Lung (tissue), 12 donors: ENCODE results near the gene BMPER. TPM values are rescaled to one million over a fixed set of nuclear protein-coding genes. Genes with fewer than 3 reads are reported as not detected.

Experiments used
- ATAC-seq: fragments of 200-7000 bp; cut with Tn5 transposase; one replicate; pipeline ENCODE4 v1.9.1; 2020; ENCODE audit warnings: moderate number of reproducible peaks; ENCODE audit not compliant: insufficient read depth, low FRiP score
- DNase-seq, 3 donors: peaks; one replicate each; pipeline ENCODE4 v3.0.0-alpha.2; 2013 to 2017
- H3K27ac ChIP-seq, 2 donors: one replicate each; pipeline ENCODE4 v1.5.1; 2013; ENCODE audit warnings: mild to moderate bottlenecking in 2 of 2, moderate library complexity in 2 of 2, control low read depth in 1 of 2, inconsistent platforms in 1 of 2, low read depth in 1 of 2, low read length in 1 of 2
- H3K27me3 ChIP-seq, 3 donors: one replicate each; pipeline ENCODE4 v1.5.1; 2013; ENCODE audit warnings: low read length in 2 of 3; ENCODE audit not compliant: control insufficient read depth in 3 of 3, insufficient read depth in 3 of 3
- H3K36me3 ChIP-seq, 4 donors: one replicate each; pipeline ENCODE4 v1.5.1; 2013; ENCODE audit warnings: low read length in 4 of 4, mild to moderate bottlenecking in 1 of 4, moderate library complexity in 1 of 4; ENCODE audit not compliant: control insufficient read depth in 4 of 4, insufficient read depth in 4 of 4
- H3K4me1 ChIP-seq, 5 donors: one replicate each; pipeline ENCODE4 v1.5.1; 2013; ENCODE audit warnings: low read length in 5 of 5, mild to moderate bottlenecking in 2 of 5, moderate library complexity in 1 of 5; ENCODE audit not compliant: control insufficient read depth in 5 of 5, insufficient read depth in 5 of 5
- H3K4me3 ChIP-seq: one replicate; pipeline ENCODE4 v1.5.1; 2013; ENCODE audit warnings: mild to moderate bottlenecking, control low read depth, moderate library complexity
- H3K9ac ChIP-seq, 2 donors: one replicate each; pipeline ENCODE4 v1.5.1; 2013; ENCODE audit warnings: low read length in 2 of 2, control low read depth in 1 of 2; ENCODE audit not compliant: insufficient read depth in 1 of 2
- H3K9me3 ChIP-seq, 4 donors: one replicate each; pipeline ENCODE4 v1.5.1; 2013; ENCODE audit warnings: low read length in 3 of 4, mild to moderate bottlenecking in 1 of 4, moderate library complexity in 1 of 4; ENCODE audit not compliant: control insufficient read depth in 4 of 4, insufficient read depth in 3 of 4
- WGBS, 2 donors: extraction: QIAGEN DNeasy Blood & Tissue Kit; methylation state at CpG; one replicate each; pipeline ENCODE4 v1.1.7; 2013; 5-methylcytosine and 5-hydroxymethylcytosine counted together
- polyA plus RNA-seq, 2 donors: library from polyadenylated mRNA; stranded (reverse); fragments of 200-250 nt; gene quantifications; one replicate each; pipeline ENCODE4 v1.2.1, GENCODE V29; 2013
- total RNA-seq, 2 donors: library from RNA; depleted of rRNA in 1 of 2; stranded (reverse); fragments of >200 nt in 1 of 2; gene quantifications; one replicate each; pipeline ENCODE4 v1.2.1, GENCODE V29; 2014 to 2021
- TF ChIP-seq, protein P1 (sequence below): IDR thresholded peaks from 2 replicates; pipeline ENCODE4 v1.5.1; 2012; ENCODE audit warnings: mild to moderate bottlenecking; ENCODE audit errors: control extremely low read depth, extremely low read depth
- donor health status: control.
- donor health status: control.
- donor health status: Bipolar disorder and iron deficiency.
- donor health status: healthy.
- donor health status: DM: yes; HTN: yes; CAD: no.

The BMPER gene
- total and polyA plus RNA-seq, 4 donors, result 3.7 to 51.0 (median 9.0) TPM

GRCh38 chr7:33986951-33987947 lies 81.9 kb downstream of the BMPER start:
- Histone ChIP-seq H3K4me3 (no peak overlapping the region), H3K27ac (peak overlapping the region in 1 of 2 donors; percentile 51), H3K4me1 (no peaks in the 10 kb centered on the region), H3K9ac (no peak overlapping the region), H3K36me3 (peaks cover 0 to 17% (median 2%) of the 10 kb centered on the region in 4 donors), H3K9me3 (no peaks in the 10 kb centered on the region), H3K27me3 (no peaks in the 10 kb centered on the region)
- WGBS, 2 donors, result 63 to 84% methylated on average over 9 of the region's 9 CpGs
- DNase-seq, result no peak
- TF ChIP-seq, protein P1, sequence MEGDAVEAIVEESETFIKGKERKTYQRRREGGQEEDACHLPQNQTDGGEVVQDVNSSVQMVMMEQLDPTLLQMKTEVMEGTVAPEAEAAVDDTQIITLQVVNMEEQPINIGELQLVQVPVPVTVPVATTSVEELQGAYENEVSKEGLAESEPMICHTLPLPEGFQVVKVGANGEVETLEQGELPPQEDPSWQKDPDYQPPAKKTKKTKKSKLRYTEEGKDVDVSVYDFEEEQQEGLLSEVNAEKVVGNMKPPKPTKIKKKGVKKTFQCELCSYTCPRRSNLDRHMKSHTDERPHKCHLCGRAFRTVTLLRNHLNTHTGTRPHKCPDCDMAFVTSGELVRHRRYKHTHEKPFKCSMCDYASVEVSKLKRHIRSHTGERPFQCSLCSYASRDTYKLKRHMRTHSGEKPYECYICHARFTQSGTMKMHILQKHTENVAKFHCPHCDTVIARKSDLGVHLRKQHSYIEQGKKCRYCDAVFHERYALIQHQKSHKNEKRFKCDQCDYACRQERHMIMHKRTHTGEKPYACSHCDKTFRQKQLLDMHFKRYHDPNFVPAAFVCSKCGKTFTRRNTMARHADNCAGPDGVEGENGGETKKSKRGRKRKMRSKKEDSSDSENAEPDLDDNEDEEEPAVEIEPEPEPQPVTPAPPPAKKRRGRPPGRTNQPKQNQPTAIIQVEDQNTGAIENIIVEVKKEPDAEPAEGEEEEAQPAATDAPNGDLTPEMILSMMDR, result no peak
- peak; percentile 88 for ATAC-seq

DNA sequence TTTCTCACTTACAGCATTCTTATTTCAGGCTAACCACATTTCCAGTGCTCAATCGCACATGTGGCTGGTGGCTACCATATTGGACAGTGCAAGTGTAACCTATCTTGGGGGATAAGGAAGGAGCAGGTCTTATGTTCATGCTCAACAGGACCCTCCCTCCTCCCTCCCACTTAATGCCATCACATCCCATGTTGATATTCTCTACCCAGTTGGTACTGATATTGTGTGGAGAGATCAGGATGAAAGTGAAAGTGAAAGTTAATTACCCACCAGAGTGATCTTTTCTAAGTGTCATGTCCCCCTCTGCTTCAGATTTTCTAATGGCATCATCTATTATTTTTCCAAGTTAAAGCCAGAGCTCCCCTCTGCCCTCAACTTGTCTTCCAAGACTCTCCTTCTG lies 91.6 kb downstream of the BMPER start:
- Histone ChIP-seq H3K4me1 (no peaks in the 10 kb centered on the region), H3K36me3 (peaks cover 0 to 7% (median 2%) of the 10 kb centered on the region in 4 donors)
- ATAC-seq, result no peak

GRCh38 chr7:33998476-33998875 lies 93.1 kb downstream of the BMPER start:
- no peak for ATAC-seq
- TF ChIP-seq, protein P1, result no peak
- no peak overlapping the region for H3K4me3 ChIP-seq

More for the DNA sequence above, 91.6 kb downstream of the BMPER start:
- Histone ChIP-seq H3K9me3 (no peaks in the 10 kb centered on the region), H3K27me3 (no peaks in the 10 kb centered on the region), H3K4me3 (no peak overlapping the region), H3K27ac (no peak overlapping the region), H3K9ac (no peak overlapping the region)
- 88 to 92% methylated on average over 1 of the region's 1 CpG for WGBS, 2 donors
- TF ChIP-seq, protein P1, result no peak
- no peak for DNase-seq

More at GRCh38 chr7:33998476-33998875, 93.1 kb downstream of the BMPER start:
- 70 to 88% methylated on average over 6 of the region's 6 CpGs for WGBS, 2 donors
- H3K9me3 ChIP-seq, result no peaks in the 10 kb centered on the region
- DNase-seq, result no peak
- H3K4me1 ChIP-seq, result no peaks in the 10 kb centered on the region
- peaks cover 0 to 7% (median 2%) of the 10 kb centered on the region in 4 donors for H3K36me3 ChIP-seq
- H3K27ac ChIP-seq, result no peak overlapping the region
- H3K9ac ChIP-seq, result no peak overlapping the region
- H3K27me3 ChIP-seq, result no peaks in the 10 kb centered on the region
